OCI-LY7 (cell line): ENCODE data around the gene AKAP13.

Experiments used
- CTCF ChIP-seq: fragments of 200-600 bp; sonication (generic); conservative IDR thresholded peaks from 2 replicates; pipeline ENCODE4 v1.5.1; 2014; ENCODE audit warnings: mild to moderate bottlenecking, antibody characterized with exemption, low read length, moderate library complexity, mixed read lengths
- EZH2phosphoT487 ChIP-seq: fragments of 200-600 bp; sonication (generic); IDR thresholded peaks from 2 replicates; pipeline ENCODE4 v1.6.1; 2018; ENCODE audit warnings: low read depth, borderline replicate concordance, mild to moderate bottlenecking, mixed run types, antibody characterized with exemption, low read length, moderate library complexity, mixed read lengths

GRCh38 chr15:85598718-85599398, 218.5 kb downstream of the AKAP13 start:
- no peak for TF ChIP-seq CTCF
- no peak for TF ChIP-seq EZH2phosphoT487
